Thyroid gland (tissue), 4 donors: ENCODE measurements around the gene IL4R. TPM values are rescaled to one million over a fixed set of nuclear protein-coding genes. Genes with fewer than 3 reads are reported as not detected.

ENCODE experiments used
- DNase-seq, 2 donors: peaks; one replicate each; pipeline ENCODE4 v3.0.0-alpha.2; 2019
- H3K27ac ChIP-seq, 3 donors: fragments of 200-600 bp; sonication (generic); 1 replicate in 2 of 3; 2 replicates in 1 of 3; pipeline ENCODE4 v1.5.1; 2016 to 2019; ENCODE audit warnings: mild to moderate bottlenecking in 1 of 3, moderate library complexity in 1 of 3
- H3K27me3 ChIP-seq: fragments of 200-600 bp; sonication (generic); one replicate; pipeline ENCODE4 v1.5.1; 2019
- H3K36me3 ChIP-seq, 2 donors: fragments of 200-600 bp; sonication (generic); one replicate each; pipeline ENCODE4 v1.5.1; 2016 to 2019
- H3K4me1 ChIP-seq, 2 donors: fragments of 200-600 bp; sonication (generic); one replicate each; pipeline ENCODE4 v1.5.1; 2017 to 2019
- H3K4me3 ChIP-seq, 3 donors: fragments of 200-600 bp; sonication (generic); replicated peaks in 1 of 3; 1 replicate in 2 of 3; 2 replicates in 1 of 3; pipeline ENCODE4 v1.5.1; 2016; ENCODE audit warnings: mild to moderate bottlenecking in 1 of 3
- H3K9me3 ChIP-seq: fragments of 200-600 bp; sonication (generic); one replicate; pipeline ENCODE4 v1.5.1; 2017
- POLR2A ChIP-seq, 2 donors: fragments of 450-650 bp; IDR thresholded peaks; one replicate each; pipeline ENCODE4 v1.6.1; 2017; ENCODE audit warnings: antibody characterized with exemption in 2 of 2, mild to moderate bottlenecking in 2 of 2, moderate library complexity in 1 of 2
- WGBS, 2 donors: methylation state at CpG; one replicate each; pipeline ENCODE4 v1.1.5; 2017; 5-methylcytosine and 5-hydroxymethylcytosine counted together
- intact Hi-C: fragments of 100-400 bp; cut with DNase I; formaldehyde crosslinking; loops from one replicate; pipeline ENCODE4 v1.15.1; 2023
- total RNA-seq, 4 donors: library from RNA; depleted of rRNA; stranded (reverse); fragments of >200 nt; gene quantifications; one replicate each; pipeline ENCODE4 v1.2.3, GENCODE V29; 2016
- TF ChIP-seq, protein P1 (sequence below), 6 experiments: fragments of 200-600 bp in 3 of 6; fragments of 450-650 bp in 3 of 6; sonication (generic) in 3 of 6; IDR thresholded peaks; one replicate each; pipeline ENCODE4 v1.5.1; 2016 to 2019; ENCODE audit warnings: antibody characterized with exemption in 6 of 6, mild to moderate bottlenecking in 2 of 6, inconsistent platforms in 1 of 6, moderate library complexity in 1 of 6

The IL4R gene
- total RNA-seq, 4 donors from 2014 or later = 18.5 to 42.5 (median 21.7) TPM

GRCh38 chr16:27377666-27378485, 64.1 kb downstream of the IL4R start:
- Histone ChIP-seq H3K4me3 (no peak overlapping the region), H3K36me3 (no peaks in the 10 kb centered on the region), H3K4me1 (peaks cover 0 to 6% of the 10 kb centered on the region in 2 donors), H3K9me3 (no peaks in the 10 kb centered on the region), H3K27ac (no peak overlapping the region), H3K27me3 (no peaks in the 10 kb centered on the region)
- DNase-seq = no peak
- WGBS, 2 donors = 74 to 85% methylated on average over 4 of the region's 4 CpGs
- TF ChIP-seq POLR2A (IDR thresholded peaks at IDR 0.05) = no peak
- TF ChIP-seq, protein P1, sequence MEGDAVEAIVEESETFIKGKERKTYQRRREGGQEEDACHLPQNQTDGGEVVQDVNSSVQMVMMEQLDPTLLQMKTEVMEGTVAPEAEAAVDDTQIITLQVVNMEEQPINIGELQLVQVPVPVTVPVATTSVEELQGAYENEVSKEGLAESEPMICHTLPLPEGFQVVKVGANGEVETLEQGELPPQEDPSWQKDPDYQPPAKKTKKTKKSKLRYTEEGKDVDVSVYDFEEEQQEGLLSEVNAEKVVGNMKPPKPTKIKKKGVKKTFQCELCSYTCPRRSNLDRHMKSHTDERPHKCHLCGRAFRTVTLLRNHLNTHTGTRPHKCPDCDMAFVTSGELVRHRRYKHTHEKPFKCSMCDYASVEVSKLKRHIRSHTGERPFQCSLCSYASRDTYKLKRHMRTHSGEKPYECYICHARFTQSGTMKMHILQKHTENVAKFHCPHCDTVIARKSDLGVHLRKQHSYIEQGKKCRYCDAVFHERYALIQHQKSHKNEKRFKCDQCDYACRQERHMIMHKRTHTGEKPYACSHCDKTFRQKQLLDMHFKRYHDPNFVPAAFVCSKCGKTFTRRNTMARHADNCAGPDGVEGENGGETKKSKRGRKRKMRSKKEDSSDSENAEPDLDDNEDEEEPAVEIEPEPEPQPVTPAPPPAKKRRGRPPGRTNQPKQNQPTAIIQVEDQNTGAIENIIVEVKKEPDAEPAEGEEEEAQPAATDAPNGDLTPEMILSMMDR (IDR thresholded peaks at IDR 0.05) = no peak
- intact Hi-C loops = no loop called here

- no peaks in the 10 kb centered on the region for H3K27me3 ChIP-seq
- 71 to 75% methylated on average over 11 of the region's 11 CpGs for WGBS, 2 donors
- no peak for DNase-seq
- intact Hi-C loops = no loop called here
- peaks cover 0 to 6% of the 10 kb centered on the region in 2 donors for H3K4me1 ChIP-seq
- TF ChIP-seq, protein P1 (IDR thresholded peaks at IDR 0.05) = no peak
- no peak for TF ChIP-seq POLR2A (IDR thresholded peaks at IDR 0.05)
- H3K27ac ChIP-seq = no peak overlapping the region
- H3K4me3 ChIP-seq = no peak overlapping the region
- no peaks in the 10 kb centered on the region for H3K9me3 ChIP-seq
- no peaks in the 10 kb centered on the region for H3K36me3 ChIP-seq
Observed at GRCh38 chr16:27378871-27379481, 65.2 kb downstream of the IL4R start.

GRCh38 chr16:27379919-27380318, 66.1 kb downstream of the IL4R start:
- no peaks in the 10 kb centered on the region for H3K36me3 ChIP-seq
- no peak overlapping the region for H3K27ac ChIP-seq
- peaks cover 0 to 3% of the 10 kb centered on the region in 2 donors for H3K4me1 ChIP-seq
- H3K27me3 ChIP-seq = no peaks in the 10 kb centered on the region
- H3K9me3 ChIP-seq = no peaks in the 10 kb centered on the region
- intact Hi-C loops = no loop called here
- TF ChIP-seq, protein P1 (IDR thresholded peaks at IDR 0.05) = no peak
- TF ChIP-seq POLR2A (IDR thresholded peaks at IDR 0.05) = no peak
- no peak for DNase-seq
- 93% methylated on average over 9 of the region's 9 CpGs for WGBS, 2 donors
- H3K4me3 ChIP-seq = no peak overlapping the region

DNA sequence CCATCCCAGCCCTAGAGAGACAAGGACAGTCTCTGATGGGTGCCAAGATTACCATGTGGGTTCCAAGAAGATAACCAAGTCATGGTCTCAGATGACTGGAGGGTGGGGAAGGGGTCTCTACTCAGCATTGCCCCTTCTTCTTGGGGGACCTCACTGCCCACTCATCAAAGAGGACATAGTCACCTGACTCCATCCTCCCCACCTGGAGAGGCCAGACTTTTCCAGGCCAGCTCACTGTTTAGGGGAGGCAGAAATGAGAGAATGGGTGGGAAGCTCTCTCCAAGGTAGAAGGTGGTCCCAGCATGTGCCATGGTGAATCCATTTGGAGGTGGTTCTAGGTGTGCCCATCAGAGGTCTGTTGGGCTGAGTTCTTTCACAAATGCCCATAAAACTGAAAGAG, 67.5 kb downstream of the IL4R start:
- Histone ChIP-seq H3K9me3 (no peaks in the 10 kb centered on the region), H3K36me3 (no peaks in the 10 kb centered on the region), H3K4me1 (no peaks in the 10 kb centered on the region), H3K27me3 (no peaks in the 10 kb centered on the region), H3K27ac (no peak overlapping the region), H3K4me3 (no peak overlapping the region)
- no peak for DNase-seq
- no peak for TF ChIP-seq POLR2A (IDR thresholded peaks at IDR 0.05)
- TF ChIP-seq, protein P1 (IDR thresholded peaks at IDR 0.05) = no peak
- intact Hi-C loops = no loop called here
